Amniotic stem cell (primary cell): ENCODE measurements around the gene RAB1A.
"Not testable (repeated sequence)": the region's sequence is repeated elsewhere in the genome, so short reads cannot be mapped to it uniquely, and the experiment has no call there.

Source experiments
- DNase-seq: peaks from one replicate; lab custom pipeline; 2025; lab: John Stamatoyannopoulos, UW

RAB1A gene

GRCh38 chr2:65129826-65130663, at the start of gene RAB1A:
Gene RAB1A (minus strand): TSS chr2:65130106. CDS start chr2:65129915, 191 bp downstream.
- peak; percentile 98 for DNase-seq

DNA sequence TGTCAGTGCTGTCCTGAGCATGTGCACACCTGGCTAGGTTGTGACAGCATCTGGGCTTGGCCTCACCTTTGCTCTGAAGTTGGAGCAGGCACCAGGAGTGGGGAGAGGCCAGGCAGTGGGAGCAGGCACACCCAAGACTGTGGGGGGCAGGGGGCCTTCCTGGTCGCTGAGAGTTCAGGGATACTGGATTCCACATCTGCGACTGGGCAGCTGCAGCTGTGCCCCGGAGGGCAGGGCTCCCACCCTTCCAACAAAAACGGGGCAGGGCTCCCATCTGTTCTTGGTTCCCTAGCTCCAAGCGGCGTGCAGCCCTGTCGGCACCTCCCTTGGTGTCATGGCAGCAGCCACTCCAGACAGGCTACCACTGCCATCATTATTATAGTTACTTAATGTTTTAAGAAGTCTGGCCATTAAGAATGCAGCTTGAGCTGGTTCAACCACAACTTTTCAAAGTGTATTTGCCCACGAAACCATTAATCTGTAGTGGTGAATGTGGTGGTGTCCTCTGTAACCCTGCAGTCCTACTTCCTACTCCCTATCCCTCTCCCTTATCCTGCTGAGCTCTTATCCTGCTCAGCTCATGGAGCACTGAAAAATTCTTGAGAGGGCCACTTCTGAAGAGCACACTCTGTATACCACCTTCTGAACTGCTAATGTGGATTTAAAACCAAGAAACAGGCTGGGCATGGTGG, 48.0 kb upstream of the RAB1A start:
- DNase-seq: no peak

- no peak for DNase-seq
These were observed 46.1 kb upstream of the RAB1A start for GRCh38 chr2:65175894-65176530.

- DNase-seq: not testable (repeated sequence)
These were observed 44.1 kb upstream of the RAB1A start for GRCh38 chr2:65174031-65174430.

DNA sequence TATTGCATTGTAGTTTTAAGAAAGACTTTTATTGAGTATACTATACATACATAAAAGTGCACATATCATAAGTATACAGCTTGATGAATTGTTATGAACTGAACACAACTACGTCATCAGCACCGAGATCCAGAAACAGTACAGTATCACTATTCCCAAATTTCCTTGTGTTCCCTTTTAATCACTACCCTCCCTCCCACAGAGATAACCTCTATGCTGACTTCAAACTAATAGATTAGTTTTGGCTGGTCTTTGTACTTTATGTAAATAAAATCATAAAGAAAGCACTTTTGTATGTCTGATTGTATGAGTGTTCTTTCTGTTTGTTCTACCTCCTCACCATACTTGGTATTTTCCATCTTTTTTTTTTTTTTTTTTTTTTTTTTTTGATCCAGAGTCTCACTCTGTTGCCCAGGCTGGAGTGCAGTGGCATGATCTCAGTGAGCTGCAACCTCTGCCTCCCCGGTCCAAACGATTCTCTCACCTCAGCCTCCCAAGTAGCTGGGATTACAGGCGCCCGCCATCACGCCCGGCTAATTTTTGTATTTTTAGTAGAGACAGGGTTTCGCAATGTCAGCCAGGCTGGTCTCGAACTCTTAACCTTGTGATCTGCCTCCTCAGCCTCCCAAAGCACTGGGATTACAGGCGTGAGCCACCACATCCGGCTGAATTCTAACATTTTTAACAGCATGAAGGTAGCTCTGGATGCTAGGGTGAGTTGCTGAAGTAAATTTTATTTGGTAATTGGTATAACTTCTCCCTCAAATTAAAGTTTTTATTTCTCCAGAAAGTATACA, 43.3 kb upstream of the RAB1A start:
- no peak for DNase-seq

DNA sequence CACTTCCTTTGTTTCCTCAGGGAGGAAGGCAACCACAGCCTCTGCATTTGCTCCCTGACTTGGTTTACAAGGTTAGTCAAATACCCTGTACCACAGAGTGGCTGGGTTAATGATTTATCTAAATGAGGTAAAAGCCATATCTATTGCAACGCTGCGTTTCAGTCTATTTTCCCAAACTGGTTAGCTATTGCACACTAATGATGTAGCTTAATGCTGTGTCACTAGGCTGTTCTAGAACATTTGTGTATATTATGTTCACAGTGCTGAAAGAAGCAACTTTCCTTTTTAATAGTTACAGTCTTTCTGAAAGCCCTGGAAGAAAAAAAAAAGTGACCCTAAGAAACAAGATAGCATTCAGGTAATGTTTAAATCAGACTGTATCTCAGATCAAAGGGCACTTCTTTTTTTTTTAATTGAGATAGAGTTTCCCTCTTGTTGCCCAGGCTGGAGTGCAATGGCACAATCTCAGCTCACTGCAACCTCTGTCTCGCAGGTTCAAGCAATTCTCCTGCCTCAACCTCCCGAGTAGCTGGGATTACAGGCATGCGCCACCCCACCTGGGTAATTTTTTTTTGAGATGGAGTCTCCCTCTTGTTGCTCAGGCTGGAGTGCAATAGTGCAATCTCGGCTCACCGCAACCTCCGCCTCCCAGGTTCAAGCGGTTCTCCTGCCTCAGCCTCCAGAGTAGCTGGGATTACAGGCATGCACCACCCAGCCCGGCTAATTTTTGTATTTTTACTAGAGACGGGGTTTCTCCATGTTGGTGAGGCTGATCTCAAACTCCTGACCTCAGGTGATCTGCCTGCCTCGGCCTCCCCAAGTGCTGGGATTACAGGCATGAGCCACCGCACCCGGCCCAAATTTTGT, 40.9 kb upstream of the RAB1A start:
- DNase-seq: not testable (repeated sequence)

GRCh38 chr2:65169760-65170136, 39.8 kb upstream of the RAB1A start:
- DNase-seq: no peak

- no peak for DNase-seq
These were observed 35.7 kb upstream of the RAB1A start for GRCh38 chr2:65165558-65165957.

DNA sequence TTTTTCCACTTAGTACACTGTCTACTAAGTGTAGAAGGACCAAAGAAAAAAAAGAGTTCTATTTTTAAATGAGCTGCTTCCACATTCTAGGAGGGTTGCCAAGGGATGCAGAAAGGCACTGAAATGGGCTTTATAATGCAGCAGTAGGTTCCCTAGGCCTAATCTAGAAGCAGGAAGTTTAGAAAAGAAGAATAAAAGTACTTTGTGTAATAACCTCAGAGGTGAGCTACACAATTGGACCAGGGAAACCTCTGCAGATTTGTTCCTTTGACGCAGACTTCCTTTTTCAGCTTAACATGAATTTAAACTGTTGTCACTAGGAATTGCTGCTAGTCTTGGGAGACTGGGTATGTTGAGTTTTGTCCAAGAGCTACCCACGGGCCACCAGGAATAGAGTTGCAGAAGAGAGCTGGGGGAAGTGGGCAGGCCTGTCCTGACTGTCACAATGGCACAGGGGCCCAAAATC, 34.6 kb upstream of the RAB1A start:
- DNase-seq: no peak

GRCh38 chr2:65161551-65162100, 31.7 kb upstream of the RAB1A start:
- no peak for DNase-seq

- DNase-seq: no peak
These were observed 30.0 kb upstream of the RAB1A start for GRCh38 chr2:65159906-65160305.

GRCh38 chr2:65159261-65159660, 29.4 kb upstream of the RAB1A start:
- no peak for DNase-seq

DNA sequence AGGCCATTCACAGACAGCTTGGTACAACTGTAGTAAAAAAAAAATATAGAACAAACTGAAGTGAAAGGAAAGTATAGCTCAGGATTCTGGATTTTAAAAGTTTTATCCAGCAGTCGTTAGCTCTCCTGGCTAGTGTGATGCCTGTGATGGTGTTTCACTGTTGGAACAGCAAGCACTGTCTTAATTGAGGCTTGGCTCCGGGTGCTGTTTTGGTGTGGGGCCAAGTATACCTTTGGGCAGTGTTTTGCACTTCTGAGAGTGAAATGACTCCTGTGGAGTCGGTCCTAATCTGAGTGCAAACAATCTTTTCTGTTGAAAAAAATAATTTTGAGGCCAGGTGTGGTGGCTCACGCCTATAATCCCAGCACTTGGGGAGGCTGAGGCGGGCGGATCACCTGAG, 28.7 kb upstream of the RAB1A start:
- DNase-seq: no peak

- not testable (repeated sequence) for DNase-seq
These were observed 27.9 kb upstream of the RAB1A start for GRCh38 chr2:65157856-65158255.

DNA sequence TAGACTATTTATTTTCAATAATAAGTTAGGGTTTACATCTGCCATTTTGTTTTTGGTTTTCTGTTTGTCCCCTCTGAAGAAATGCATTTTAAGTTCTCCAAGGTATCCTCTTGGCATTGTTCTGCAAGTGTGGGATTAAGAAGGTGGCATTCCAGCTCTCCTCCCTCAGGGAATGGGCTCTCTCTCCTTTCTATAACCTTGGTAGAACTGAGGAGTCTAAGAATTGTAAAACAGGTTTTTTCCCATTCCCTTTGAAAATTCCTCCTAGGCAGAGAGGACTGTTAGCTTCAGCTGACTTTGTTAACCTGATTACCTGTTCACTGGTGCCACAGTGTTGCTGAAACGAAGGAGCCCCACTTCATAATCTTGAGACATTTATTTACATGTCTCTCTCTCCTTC, 26.1 kb upstream of the RAB1A start:
- no peak for DNase-seq

GRCh38 chr2:65153515-65153914, 23.6 kb upstream of the RAB1A start:
- DNase-seq: no peak

- no peak for DNase-seq
These were observed 16.2 kb upstream of the RAB1A start for GRCh38 chr2:65146078-65146477.

- DNase-seq: no peak
These were observed 14.7 kb upstream of the RAB1A start for GRCh38 chr2:65144571-65144970.

GRCh38 chr2:65142515-65142914, 12.6 kb upstream of the RAB1A start:
- no peak for DNase-seq

DNA sequence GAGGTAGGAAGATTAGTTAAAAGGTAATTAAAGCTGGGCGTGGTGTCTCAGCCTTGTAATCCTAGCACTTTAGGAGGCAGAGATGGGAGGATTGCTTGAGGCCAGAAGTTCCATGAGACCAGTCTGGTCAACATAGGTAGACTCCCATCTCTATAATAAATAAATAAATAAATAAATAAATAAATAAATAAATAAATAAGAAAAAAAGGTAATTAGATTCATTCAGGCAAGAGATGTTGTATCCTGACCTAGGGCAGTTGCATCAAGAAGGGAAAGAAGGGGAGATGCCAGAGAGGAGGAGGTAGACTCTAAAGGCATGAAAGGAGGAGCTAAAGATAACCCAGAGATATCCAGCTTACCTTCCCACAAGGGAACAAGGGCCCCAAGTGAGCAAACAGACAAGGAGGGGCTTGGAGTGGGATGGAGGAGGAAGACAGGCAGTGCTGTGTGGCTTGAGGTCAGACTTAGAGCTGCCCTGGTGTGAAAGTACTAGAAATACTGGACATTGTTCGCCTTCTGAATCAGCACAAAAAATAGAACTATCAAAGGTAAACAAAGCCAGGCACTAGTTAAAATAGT, 7.4 kb upstream of the RAB1A start:
- no peak for DNase-seq
